ENCODE measurements around the gene KCNH6. TPM values are rescaled to one million over a fixed set of nuclear protein-coding genes. Genes with fewer than 3 reads are reported as not detected.

KCNH6 gene
- total and polyA plus RNA-seq, 9 of the 15 experiments (the other 6 are each of a cell fraction or from before 2014, with no cell fraction given): not detected

GRCh38 chr17:63571632-63572310, 48.6 kb downstream of the KCNH6 start (continued):
- TF ChIP-seq TEAD4 (IDR thresholded peaks at IDR 0.05; ENCODE audit: low read length): 0 out of 2 replicates have a peak, but pooled peaks have one; percentile 23
- TF ChIP-seq TEAD4 (CRISPR knock-in tag; IDR thresholded peaks at IDR 0.05; ENCODE audit: borderline replicate concordance): no peak
- no peak for TF ChIP-seq ARID3B (CRISPR knock-in tag; IDR thresholded peaks at IDR 0.05; ENCODE audit: borderline replicate concordance)
- no peak for TF ChIP-seq KLF16 (IDR thresholded peaks at IDR 0.05)
- TF ChIP-seq RBM22 (IDR thresholded peaks at IDR 0.05; ENCODE audit: low read depth, low read length, poor library complexity, severe bottlenecking): no peak
- TF ChIP-seq ZC3H11A (IDR thresholded peaks at IDR 0.05; ENCODE audit: low read depth, low read length): no peak
- TF ChIP-seq ID3 (CRISPR knock-in tag; IDR thresholded peaks at IDR 0.05): no peak
- no peak for TF ChIP-seq ID3 (tag; IDR thresholded peaks at IDR 0.05)
- TF ChIP-seq ZNF780A (CRISPR knock-in tag; IDR thresholded peaks at IDR 0.05): no peak
- no peak for TF ChIP-seq HES1 (IDR thresholded peaks at IDR 0.05; ENCODE audit: low read depth)
- no peak for TF ChIP-seq NR0B1 (IDR thresholded peaks at IDR 0.05; ENCODE audit: partially characterized antibody)
- no peak for TF ChIP-seq TAF1 (IDR thresholded peaks at IDR 0.05; ENCODE audit: control insufficient read depth, extremely low read depth, insufficient read depth, low read length, severe bottlenecking)
- no peak for TF ChIP-seq ZSCAN29 (IDR thresholded peaks at IDR 0.05)
- no peak for TF ChIP-seq NBN (IDR thresholded peaks at IDR 0.05; ENCODE audit: low read depth)
- no peak for TF ChIP-seq RBFOX2 (IDR thresholded peaks at IDR 0.05; ENCODE audit: low read depth, low read length)
- TF ChIP-seq NFE2L1 (tag; IDR thresholded peaks at IDR 0.05; ENCODE audit: borderline replicate concordance, low read depth): no peak
